Daoy (cell line): ENCODE data around the gene PEPD. TPM values are rescaled to one million over a fixed set of nuclear protein-coding genes. Genes with fewer than 3 reads are reported as not detected.

Experiments
- total RNA-seq: library from RNA; depleted of rRNA; stranded (reverse); fragments of >200 nt; shearing (Covaris generic); gene quantifications from 2 replicates; pipeline ENCODE4 v1.2.3, GENCODE V29; 2014; rRNA removed

PEPD gene
- total RNA-seq, 1 experiment from 2014 or later = 87.3 TPM

Other genes with a start within 250 kb of the PEPD start
- 0.80 and 4.5 TPM in 2 replicates for gene CEBPA, start 219.3 kb downstream of the PEPD start, total RNA-seq
- 35.4 and 40.0 TPM in 2 replicates for gene CEBPG, start 148.1 kb downstream of the PEPD start, total RNA-seq
- 0.06 and 0.29 TPM in 2 replicates for gene CHST8, start 100.2 kb upstream of the PEPD start, total RNA-seq